GM21717 (cell line): Measurements from ENCODE around the gene CYB5R3.
"Not testable (repeated sequence)": the region's sequence is repeated elsewhere in the genome, so short reads cannot be mapped to it uniquely, and the experiment has no call there.

Experiments used
- ATAC-seq: cut with Tn5 transposase; IDR thresholded peaks from one replicate; pipeline ENCODE4 v1.9.1; 2021; ENCODE audit warnings: mild to moderate bottlenecking, moderate library complexity; ENCODE audit not compliant: unreplicated experiment

Gene CYB5R3

DNA sequence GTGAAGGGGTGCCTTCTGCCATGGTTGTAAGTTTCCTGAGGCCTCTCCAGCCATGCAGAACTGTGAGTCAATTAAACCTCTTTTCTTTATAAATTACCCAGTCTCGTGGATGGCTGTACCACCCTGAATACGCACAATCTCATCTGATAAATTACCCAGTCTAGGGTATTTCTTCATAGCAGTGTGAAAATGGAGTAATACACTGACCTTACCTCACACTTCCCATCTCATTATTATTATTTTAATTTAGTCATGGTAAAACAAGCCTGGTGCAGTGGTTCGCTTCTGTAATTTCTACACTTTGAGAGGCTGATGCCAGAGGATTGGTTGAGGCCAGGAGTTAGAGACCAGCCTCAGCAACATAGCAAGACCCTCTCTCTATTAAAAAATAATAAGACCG is 30.5 kb upstream of the CYB5R3 start:
- no peak for ATAC-seq

DNA sequence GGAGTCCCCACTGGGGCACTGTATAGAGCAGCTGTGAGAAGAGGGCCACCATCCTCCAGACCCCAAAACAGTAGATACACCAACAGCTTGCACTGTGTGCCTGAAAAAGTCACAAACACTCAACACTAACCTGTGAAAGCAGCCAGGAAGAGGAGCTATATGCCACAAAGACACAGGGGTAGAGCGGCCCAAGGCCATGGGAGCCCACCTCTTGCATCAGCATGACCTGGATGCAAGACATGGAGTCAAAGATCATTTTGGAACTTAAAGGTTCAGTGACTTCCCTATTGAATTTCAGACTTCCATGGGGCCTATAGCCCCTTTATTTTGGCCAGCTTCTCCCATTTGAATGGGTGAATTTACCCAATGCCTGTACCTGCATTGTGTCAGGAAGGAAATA is 29.7 kb upstream of the CYB5R3 start:
- ATAC-seq: no peak

DNA sequence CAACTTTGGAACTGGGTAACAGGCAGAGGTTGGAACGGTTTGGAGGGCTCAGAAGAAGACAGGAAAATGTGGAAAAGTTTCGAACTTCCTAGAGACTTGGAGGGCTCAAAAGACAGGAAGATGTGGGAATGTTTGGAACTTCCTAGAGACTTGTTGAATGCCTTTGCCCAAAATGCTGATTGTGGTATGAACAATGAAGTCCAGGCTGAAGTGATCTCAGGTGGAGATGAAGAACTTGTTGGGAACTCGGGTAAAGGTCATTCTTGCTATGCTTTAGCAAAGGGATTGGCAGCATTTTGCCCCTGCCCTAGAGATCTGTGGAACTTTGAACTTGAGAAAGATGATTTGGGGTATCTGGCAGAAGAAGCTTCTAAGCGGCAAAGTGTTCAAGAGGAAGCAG is 28.7 kb upstream of the CYB5R3 start:
- not testable (repeated sequence) for ATAC-seq

DNA sequence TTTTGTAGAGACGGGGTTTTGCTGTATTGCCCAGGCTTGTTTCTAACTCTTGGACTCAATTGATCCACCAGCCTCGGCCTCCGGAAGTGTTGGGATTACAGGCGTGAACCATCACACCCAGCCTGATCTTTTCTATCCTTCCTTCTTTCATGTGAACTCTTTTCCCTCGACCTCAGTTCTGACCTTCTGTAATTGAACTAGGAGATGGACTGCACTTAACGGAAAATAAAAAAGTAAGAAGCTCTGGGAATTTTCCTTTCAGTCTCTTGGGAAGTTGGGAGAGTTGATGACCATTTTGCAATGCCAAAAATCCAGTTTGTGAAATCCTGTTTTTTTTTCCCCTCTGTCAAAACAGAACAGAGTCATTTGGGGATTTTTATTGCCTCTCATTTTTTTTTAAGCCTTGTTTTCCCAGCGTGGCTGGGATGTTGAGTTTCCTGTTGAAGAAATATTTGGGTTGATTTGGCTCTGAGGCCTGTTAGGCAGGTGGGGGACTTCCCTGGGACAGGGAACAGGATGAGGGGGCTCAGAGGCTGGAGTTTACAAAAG is 26.9 kb upstream of the CYB5R3 start:
- ATAC-seq: no peak

DNA sequence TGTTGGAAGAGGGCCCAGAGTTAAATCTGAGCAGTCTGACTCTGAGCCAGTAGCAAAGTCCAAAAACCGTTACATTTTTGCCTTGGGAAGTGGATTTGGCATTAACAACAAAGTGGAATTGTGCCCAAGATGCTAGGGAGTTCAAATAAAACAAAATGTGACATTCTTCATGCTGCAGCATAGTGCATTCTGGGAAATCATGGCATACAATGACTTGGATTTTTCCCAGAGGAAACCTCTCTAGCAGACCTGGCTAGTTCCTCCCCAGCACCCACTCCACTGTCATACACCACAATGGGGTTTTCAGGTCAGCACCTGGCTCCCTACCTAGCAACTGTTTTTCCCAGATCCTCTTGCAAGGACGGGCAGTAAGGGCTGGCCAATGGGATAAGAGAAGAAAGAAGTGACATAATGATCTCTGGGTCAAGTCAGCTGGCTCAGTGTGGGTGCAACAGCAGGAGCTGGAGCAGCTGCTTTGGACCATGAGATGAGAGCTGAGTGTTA is 24.8 kb upstream of the CYB5R3 start:
- no peak for ATAC-seq

DNA sequence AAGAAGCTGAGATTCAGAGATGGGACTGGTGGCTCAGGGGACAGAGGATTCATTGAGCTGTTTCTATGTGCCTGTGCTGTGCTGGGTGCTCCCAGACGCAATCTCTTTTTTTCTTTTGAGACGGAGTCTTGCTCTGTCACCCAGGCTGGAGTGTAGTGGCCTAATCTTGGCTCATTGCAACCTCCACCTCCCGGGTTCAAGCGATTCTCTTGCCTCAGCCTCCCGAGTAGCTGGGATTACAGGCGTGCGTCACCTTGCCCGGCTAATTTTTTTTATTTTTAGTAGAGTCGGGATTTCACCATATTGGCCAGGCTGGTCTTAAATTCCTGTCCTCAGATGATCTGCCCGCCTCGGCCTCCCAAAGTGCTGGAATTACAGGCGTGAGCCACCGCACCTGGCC is 23.9 kb upstream of the CYB5R3 start:
- ATAC-seq: not testable (repeated sequence)

DNA sequence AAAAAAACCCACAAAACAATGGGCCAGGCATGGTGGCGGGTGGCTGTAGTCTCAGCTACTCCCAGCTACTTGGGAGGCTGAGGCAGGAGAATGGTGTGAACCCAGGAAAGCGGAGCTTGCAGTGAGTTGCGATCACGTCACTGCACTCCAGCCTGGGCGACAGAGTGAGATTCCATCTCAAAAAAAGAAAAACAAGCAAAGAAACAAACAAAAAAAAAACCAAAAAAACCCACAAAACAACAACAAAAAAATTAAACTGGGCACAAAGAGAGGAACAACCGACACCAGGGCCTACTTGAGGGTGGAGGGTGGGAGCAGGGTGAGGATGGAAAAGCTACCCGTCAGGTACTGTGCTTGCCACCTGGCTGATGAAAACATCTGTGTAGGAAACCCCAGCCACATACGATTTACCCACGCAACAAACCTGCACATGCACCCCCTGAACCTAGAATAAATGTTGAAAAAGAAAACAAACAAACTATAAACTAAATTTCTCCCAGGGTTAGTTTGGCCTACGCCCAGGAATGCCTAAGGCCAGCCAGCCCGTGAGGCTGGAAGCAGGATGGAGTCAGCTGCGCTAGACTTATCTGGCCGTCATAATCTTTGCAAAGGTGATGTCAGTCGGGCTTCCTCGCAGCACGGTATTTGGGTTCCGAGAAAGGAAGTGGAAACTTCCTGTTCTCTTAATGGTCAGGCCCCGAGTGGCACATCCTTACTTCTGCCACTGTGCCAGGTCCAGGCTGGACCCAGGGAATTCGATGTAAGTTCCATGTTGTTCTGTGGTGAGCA is 21.9 kb upstream of the CYB5R3 start:
- no peak for ATAC-seq

DNA sequence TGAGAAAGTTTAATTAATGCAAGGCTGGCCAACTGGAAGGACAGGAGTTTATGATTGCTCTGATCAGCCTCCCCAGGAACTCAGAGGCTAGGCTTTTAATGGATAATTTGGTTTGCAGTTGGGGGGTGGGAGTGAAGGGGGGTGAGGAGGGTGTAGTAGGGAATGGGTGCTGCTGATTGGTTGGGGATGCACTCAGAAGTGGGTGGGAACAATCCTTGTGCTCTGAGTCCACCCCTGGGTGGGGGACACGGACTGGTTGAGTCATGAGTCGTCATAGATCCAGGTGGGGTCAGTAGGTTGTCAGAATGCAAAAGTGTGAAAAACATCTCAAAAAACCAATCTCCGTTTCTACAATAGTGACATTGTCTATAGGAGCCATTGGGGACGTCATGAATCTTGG is 20.9 kb upstream of the CYB5R3 start:
- no peak for ATAC-seq

DNA sequence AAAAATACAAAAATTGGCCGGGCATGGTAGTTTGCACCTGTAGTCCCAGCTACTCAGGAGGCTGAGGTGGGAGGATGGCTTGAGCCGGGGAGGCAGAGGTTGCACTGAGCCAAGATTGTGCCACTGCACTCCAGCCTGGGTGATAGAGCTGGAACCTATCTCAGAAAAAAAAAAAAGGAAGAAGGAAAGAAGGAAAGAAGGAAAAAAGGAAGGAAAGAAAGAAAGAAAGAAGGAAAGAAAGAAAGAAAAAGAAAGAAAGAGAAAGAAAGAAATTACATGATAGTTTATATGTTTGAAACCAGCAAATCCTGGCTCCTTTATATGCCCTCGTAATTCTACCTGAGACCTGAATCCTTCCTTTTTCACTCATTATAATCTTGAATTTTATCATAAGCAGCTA is 17.2 kb upstream of the CYB5R3 start:
- not testable (repeated sequence) for ATAC-seq

DNA sequence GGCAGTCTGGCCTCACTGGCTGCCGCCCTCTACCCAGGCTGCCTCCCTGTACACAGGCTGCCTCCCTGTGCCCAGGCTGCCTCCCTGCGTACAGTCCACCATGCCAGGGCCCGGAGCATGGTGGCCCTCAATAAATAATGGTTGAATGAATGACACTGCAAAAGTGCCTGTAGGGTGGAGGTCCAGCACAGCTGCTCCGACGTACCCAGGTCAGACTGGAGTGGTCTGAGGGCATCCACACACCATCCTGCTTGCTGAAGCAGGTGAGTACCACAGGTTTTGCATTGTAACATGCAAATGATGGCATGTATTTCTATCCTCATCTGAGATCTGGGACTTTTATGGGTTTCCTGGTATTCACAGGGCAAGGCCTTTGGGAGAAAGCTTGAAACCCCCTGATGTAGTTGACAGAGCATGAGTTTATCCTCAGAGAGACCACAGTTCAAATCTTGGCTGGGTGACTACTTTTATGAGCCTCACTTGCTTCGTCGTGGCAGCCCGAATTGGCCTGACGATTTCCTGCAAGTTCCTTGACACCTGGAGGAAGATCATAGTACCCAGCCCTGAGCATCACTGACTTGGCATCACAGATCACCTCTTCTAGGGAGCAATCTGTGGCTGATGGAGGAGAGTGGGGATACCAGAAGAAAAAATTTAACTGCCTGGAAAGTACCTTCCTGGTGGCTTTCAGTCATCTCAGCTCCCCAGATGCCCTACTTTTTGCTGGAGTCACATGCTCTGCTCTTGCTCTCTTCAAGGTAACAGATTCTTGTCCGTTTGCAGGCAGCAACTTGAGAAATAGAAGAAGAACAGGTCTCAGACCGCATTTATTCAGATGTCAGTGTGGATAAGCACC is 16.0 kb upstream of the CYB5R3 start:
- no peak for ATAC-seq

DNA sequence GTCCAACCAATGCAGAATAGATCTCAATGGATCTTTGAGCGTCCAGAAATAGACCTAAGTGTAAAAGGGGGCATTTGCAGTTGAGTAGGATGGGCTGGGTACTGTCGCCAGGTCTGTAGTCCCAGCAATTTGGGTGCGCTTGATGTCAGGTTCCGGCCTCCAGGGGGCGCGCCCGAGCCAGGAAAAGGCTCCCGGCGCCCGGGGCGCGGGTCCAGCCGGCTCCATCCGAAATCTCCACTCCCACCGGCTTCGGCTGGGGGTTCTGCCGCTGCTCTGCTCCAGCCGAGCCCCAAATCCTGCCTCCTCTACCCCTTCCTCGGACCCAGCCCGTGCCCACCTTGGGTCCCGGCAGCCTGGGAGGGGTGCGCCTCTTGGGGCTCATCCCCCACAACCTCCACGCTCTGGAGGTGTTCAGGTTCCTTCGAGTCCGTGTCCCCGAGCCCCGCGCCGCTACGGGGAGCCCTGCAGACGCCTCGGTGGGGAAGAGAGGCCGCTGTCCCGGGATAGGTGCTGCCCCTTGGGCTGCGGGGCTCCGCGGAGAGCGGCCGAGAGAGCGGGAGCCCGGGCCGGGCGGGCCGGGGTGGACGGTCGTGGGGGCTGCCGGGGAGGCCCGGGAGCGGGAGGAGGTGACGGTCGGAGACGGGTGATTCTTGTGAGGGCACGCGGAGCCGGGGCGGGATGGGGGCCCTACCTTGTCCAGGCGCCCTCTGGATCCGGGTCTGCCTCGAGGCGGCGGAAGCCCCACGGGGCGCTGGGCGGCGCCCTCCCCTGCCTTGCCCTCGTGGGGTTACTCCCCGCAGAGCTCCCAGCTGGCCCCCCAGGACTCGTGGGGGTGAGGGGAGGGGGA is 13.0 kb upstream of the CYB5R3 start:
- no peak for ATAC-seq

DNA sequence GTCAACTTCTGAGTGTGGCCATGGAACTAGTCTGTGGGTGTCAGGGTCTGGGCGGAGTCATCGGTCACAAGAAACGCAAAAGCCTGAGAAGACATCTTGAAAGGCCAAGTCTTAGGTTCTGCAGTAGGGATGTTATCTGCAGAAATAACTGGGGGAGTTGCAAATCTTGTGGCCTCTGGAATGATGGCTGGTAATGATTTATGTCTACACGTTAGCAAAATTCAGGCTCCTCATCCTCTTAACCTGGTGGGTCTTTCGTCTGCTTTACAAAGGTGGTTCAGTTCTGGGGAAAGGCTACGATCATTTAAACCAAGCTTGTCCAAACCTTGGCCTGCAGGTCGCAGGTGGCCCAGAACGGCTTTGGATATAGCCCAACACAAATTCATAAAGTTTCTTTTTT is 7.4 kb upstream of the CYB5R3 start:
- ATAC-seq: no peak

DNA sequence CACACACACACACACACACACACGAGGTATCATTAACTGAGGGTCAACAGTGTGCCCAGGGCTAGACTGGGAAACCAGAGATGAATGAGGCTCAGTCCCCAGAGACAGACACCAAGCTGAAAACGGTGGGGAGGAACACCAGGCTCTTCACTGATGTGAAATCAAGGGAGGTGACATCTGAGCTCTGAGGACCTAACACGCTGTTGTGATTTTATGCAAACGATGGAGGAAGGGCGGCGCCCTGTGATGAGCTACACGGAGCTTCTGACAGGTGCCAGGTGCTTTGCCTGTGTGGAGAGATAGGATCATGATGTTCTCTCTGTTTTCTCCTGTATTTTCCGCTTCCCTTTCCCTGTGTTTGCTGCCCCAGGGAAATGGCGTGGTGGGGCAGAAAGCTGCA is 6.5 kb upstream of the CYB5R3 start:
- no peak for ATAC-seq

DNA sequence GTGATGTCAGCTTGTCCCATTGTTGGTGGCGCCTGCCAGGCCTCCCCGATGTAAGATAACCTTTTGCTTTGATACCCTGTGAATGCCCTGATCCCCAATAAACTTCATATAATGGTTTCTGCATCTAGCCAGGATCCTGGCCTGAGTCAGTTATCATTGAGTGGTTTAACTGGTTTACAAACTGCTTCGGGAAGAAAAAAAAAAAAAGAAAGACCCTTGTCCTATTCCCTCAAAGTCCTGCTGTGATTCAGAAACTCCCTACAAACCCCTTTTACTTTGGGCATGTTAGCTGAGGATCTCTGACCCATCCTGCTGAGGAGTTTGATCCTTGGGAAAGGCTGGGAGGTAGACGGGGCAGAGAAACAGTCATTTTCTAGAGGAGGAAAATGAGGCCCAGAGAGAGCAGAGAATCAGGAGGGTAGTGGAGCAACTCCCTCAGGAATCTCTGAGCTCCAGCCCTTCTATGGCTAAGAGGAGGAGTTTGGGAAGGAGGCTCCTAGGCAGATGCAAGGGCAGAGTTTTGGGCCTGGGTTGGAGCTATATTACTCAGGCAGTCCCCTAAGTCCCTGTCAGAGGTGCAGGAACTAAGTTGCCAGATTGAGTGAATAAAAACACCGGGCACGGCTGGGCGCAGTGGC is 5.4 kb upstream of the CYB5R3 start:
- ATAC-seq: no peak

DNA sequence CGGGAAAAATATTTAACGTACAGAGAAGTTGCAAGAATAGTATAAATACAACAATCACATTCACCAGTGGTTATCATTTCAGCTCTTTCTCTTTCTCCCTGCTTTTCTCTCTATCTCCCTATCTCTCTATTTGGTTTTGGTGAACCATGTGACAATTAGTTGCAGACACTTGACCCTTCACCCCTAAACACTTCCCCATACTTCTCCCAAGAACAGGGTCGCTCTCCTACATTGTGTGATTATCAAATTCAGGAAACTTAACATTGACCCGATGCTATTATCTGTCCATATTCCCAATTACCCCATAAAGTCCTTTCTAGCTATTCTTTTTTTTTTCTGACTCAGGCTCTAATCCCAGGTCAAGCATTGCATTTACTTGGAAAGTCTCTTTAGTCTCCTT is 4.8 kb upstream of the CYB5R3 start:
- no peak for ATAC-seq

DNA sequence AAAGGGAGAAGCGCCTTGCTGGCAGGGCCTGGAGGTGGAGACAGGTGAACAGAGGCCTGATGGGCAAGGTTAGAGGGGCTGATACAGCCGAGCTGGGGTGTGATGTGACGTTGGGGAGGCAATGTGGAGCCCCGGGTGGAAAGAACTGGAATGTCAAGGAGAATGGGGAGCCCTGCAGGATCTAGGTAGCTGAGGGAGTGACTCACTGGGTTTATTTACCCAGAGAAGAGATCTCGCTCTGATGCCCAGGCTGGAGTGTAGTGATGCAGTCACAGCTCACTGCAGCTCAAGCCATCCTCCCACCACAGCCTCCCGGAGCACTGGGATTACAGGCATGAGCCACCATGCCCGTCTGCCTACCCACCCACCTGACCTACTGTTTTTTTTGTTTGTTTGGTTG is 1.9 kb upstream of the CYB5R3 start:
- ATAC-seq: no peak

DNA sequence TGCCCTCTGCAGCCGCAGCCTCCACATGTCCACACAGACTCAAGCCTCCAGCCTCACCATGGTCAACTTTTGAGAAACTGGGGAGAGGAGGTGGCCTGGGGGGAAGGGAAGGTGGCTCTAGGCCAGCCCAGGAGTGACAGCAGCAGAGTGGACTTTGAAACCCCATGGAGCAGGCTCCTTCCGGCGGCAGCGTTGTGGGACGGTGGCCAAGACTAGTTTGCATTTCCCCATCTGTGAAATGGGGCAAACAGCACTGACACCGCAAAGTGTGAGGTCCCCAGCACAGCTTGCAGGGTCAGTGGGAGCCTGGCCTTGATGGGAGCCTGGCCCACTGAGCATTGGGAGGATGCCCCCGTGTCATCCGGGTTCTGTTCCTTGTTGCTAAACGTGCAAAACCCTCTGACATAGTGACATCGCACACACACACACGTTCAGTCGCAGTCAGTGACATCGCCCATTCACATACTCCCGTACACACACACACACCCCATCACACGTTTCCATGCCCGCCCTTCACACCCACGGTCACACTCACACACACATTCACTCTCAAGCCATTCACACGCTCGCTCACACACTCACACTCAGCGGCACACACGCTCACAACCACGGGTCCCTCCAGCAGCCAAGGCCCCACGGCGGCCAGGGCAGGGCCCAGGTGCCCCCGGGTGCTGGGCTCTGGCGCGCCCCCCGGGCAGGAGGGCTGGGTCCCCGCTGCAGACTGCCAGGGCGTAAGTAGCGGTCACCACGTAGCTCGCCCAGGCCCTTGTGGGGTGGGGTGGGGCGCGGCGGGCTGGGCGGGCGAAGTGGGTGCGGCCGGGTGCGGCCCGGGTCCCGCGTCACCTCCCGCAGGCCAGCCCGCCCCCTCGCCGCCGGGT is 585 bp downstream of the CYB5R3 start:
- peak; percentile 33 for ATAC-seq

DNA sequence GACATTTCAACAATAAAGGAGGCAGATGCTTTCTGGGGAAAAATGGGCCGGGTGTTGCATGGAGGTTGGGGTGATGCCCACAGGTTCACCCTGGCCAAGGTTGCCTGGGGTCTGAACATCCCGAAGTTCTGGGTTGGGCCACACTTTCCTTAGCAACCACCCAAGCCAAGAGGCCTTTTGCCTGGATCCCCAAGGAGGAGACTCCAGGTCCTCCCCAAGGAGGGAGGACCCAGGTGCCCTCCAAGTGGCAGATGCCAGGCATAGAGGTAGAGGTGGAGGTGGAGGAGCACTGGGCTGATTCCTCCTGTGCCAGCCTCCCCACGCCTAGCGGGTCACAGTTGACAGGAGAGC is 1.2 kb downstream of the CYB5R3 start:
- no peak for ATAC-seq
